ENCODE measurements around the gene PTPRC.

PTPRC gene

GRCh38 chr1:198653808-198654413 is 15.1 kb downstream of the PTPRC start:
- POLR2A ChIA-PET, result no interaction called here

GRCh38 chr1:198655459-198656121 is 16.8 kb downstream of the PTPRC start:
- ChIA-PET CTCF (interaction anchor here (0.9 to 2.2 kb wide), 2 partner anchors 12 to 18 kb away, joined by 3 to 11 read pairs; no protein-coding TSS in a partner anchor), POLR2A (no interaction called here)
- TF ChIP-seq CTCF (IDR thresholded peaks at IDR 0.05; ENCODE audit: control extremely low read depth, extremely low read depth, low read depth, missing control alignments), result no peak
- DNase-seq (ENCODE audit: extremely low spot score), result no peak

More at GRCh38 chr1:198653808-198654413, 15.1 kb downstream of the PTPRC start:
- TF ChIP-seq CTCF (IDR thresholded peaks at IDR 0.05; ENCODE audit: control extremely low read depth, extremely low read depth, low read depth, missing control alignments), result no peak
- CTCF ChIA-PET, result no interaction called here
- no peak for DNase-seq (ENCODE audit: extremely low spot score)

- ChIA-PET CTCF (interaction anchor here (0.7 to 2.2 kb wide), 4 partner anchors 11 to 20 kb away, joined by 3 to 11 read pairs (median 4); no protein-coding TSS in a partner anchor), POLR2A (interaction anchor here (0.7 kb wide), 2 partner anchors 25 to 46 kb away, joined by 5 read pairs; no protein-coding TSS in a partner anchor)
- DNase-seq (ENCODE audit: extremely low spot score), result no peak
- TF ChIP-seq CTCF (IDR thresholded peaks at IDR 0.05; ENCODE audit: control extremely low read depth, extremely low read depth, low read depth, missing control alignments), result no peak
These were observed 17.7 kb downstream of the PTPRC start for GRCh38 chr1:198656500-198656932.

- POLR2A ChIA-PET, result no interaction called here
- no peak for TF ChIP-seq CTCF (IDR thresholded peaks at IDR 0.05; ENCODE audit: control extremely low read depth, extremely low read depth, low read depth, missing control alignments)
- DNase-seq (ENCODE audit: extremely low spot score), result no peak
- CTCF ChIA-PET, result interaction anchor here (1.2 to 2.2 kb wide), 2 partner anchors 10 to 19 kb away, joined by 5 to 11 read pairs; no protein-coding TSS in a partner anchor
These were observed 18.8 kb downstream of the PTPRC start for GRCh38 chr1:198657550-198658064.

GRCh38 chr1:198660341-198661261 is 21.8 kb downstream of the PTPRC start:
- ChIA-PET POLR2A (no interaction called here), CTCF (interaction anchor here (1.2 to 2.0 kb wide), 2 partner anchors 9 kb away, joined by 5 to 6 read pairs; no protein-coding TSS in a partner anchor)
- TF ChIP-seq CTCF (IDR thresholded peaks at IDR 0.05; ENCODE audit: control extremely low read depth, extremely low read depth, low read depth, missing control alignments), result no peak
- no peak for DNase-seq (ENCODE audit: extremely low spot score)

- POLR2A ChIA-PET, result no interaction called here
- DNase-seq (ENCODE audit: extremely low spot score), result no peak
- TF ChIP-seq CTCF (IDR thresholded peaks at IDR 0.05; ENCODE audit: control extremely low read depth, extremely low read depth, low read depth, missing control alignments), result no peak
- CTCF ChIA-PET, result interaction anchor here (0.7 to 1.8 kb wide), 4 partner anchors 8 to 42 kb away, joined by 3 to 8 read pairs (median 4); no protein-coding TSS in a partner anchor
These were observed 24.0 kb downstream of the PTPRC start for GRCh38 chr1:198662821-198663220.
